KMS-11 (cell line): ENCODE measurements around the gene ARHGEF17.

Experiments
- H2AFZ ChIP-seq: fragments of 200-600 bp; sonication (generic); 2 replicates; pipeline ENCODE4 v1.6.1; 2016; ENCODE audit warnings: antibody characterized with exemption, mixed run types, low read depth
- H3K27ac ChIP-seq: fragments of 200-600 bp; sonication (generic); 2 replicates; pipeline ENCODE4 v1.6.1; 2016; ENCODE audit warnings: mild to moderate bottlenecking, mixed run types
- H3K27me3 ChIP-seq: fragments of 200-600 bp; sonication (generic); 2 replicates; pipeline ENCODE4 v1.6.1; 2017; ENCODE audit warnings: mild to moderate bottlenecking, low read depth, mixed run types, moderate library complexity; ENCODE audit not compliant: insufficient read depth
- H3K36me3 ChIP-seq: fragments of 200-600 bp; sonication (generic); 2 replicates; pipeline ENCODE4 v1.6.1; 2017; ENCODE audit warnings: mild to moderate bottlenecking, mixed run types; ENCODE audit not compliant: insufficient read depth
- H3K4me1 ChIP-seq: fragments of 200-600 bp; sonication (generic); 2 replicates; pipeline ENCODE4 v1.6.1; 2016; ENCODE audit warnings: mild to moderate bottlenecking, low read depth, mixed run types; ENCODE audit not compliant: poor library complexity, severe bottlenecking
- H3K4me2 ChIP-seq: fragments of 200-600 bp; sonication (generic); 2 replicates; pipeline ENCODE4 v1.7.0; 2016; ENCODE audit warnings: mild to moderate bottlenecking, mixed run types
- H3K4me3 ChIP-seq: fragments of 200-600 bp; sonication (generic); IDR thresholded peaks from 2 replicates; pipeline ENCODE4 v1.6.1; 2017; ENCODE audit warnings: low read depth, low read length, mixed read lengths; ENCODE audit not compliant: insufficient read depth
- H3K79me2 ChIP-seq: fragments of 200-600 bp; sonication (generic); 2 replicates; pipeline ENCODE4 v1.6.1; 2016; ENCODE audit warnings: low read depth, mixed run types; ENCODE audit not compliant: insufficient read depth
- H3K9ac ChIP-seq: fragments of 200-600 bp; sonication (generic); 2 replicates; pipeline ENCODE4 v1.6.1; 2016; ENCODE audit warnings: mild to moderate bottlenecking, mixed run types
- H4K20me1 ChIP-seq: fragments of 200-600 bp; sonication (generic); 2 replicates; pipeline ENCODE4 v1.6.1; 2016; ENCODE audit warnings: mild to moderate bottlenecking, mixed run types; ENCODE audit not compliant: insufficient read depth
- CTCF ChIP-seq: fragments of 200-600 bp; sonication (generic); conservative IDR thresholded peaks from 2 replicates; pipeline ENCODE4 v1.6.1; 2017; ENCODE audit warnings: low read depth, mild to moderate bottlenecking, antibody characterized with exemption, low read length, moderate library complexity, mixed read lengths

The ARHGEF17 gene

GRCh38 chr11:73337846-73338245 is 29.8 kb downstream of the ARHGEF17 start:
- Histone ChIP-seq H3K4me1 (peaks cover 3% of the 10 kb centered on the region), H3K4me3 (no peak overlapping the region), H3K9ac (no peak overlapping the region), H3K79me2 (no peaks in the 10 kb centered on the region), H3K27ac (no peak overlapping the region), H3K4me2 (no peak overlapping the region), H4K20me1 (no peaks in the 10 kb centered on the region), H2AFZ (no peak overlapping the region), H3K36me3 (no peaks in the 10 kb centered on the region), H3K27me3 (no peaks in the 10 kb centered on the region)
- no peak for TF ChIP-seq CTCF

- Histone ChIP-seq H3K36me3 (no peaks in the 10 kb centered on the region), H3K27ac (no peak overlapping the region), H3K4me3 (no peak overlapping the region), H3K79me2 (no peaks in the 10 kb centered on the region), H3K4me1 (peaks cover 3% of the 10 kb centered on the region), H2AFZ (no peak overlapping the region), H4K20me1 (no peaks in the 10 kb centered on the region), H3K4me2 (no peak overlapping the region), H3K9ac (no peak overlapping the region), H3K27me3 (no peaks in the 10 kb centered on the region)
- no peak for TF ChIP-seq CTCF
Observed at GRCh38 chr11:73338279-73338678, 30.2 kb downstream of the ARHGEF17 start.

- Histone ChIP-seq H3K36me3 (no peaks in the 10 kb centered on the region), H3K4me1 (peaks cover 2% of the 10 kb centered on the region), H3K4me2 (no peak overlapping the region), H3K79me2 (no peaks in the 10 kb centered on the region), H4K20me1 (no peaks in the 10 kb centered on the region), H3K4me3 (no peak overlapping the region), H2AFZ (no peak overlapping the region), H3K9ac (no peak overlapping the region), H3K27me3 (no peaks in the 10 kb centered on the region), H3K27ac (no peak overlapping the region)
- TF ChIP-seq CTCF: no peak
Observed at GRCh38 chr11:73340164-73340563, 32.1 kb downstream of the ARHGEF17 start.

GRCh38 chr11:73342633-73343032 is 34.6 kb downstream of the ARHGEF17 start:
- no peak overlapping the region for H3K27ac ChIP-seq
- no peaks in the 10 kb centered on the region for H3K36me3 ChIP-seq
- TF ChIP-seq CTCF: no peak
- no peak overlapping the region for H3K4me2 ChIP-seq
- no peaks in the 10 kb centered on the region for H3K27me3 ChIP-seq
- H3K9ac ChIP-seq: no peak overlapping the region
- H3K4me1 ChIP-seq: no peaks in the 10 kb centered on the region
- no peak overlapping the region for H3K4me3 ChIP-seq
- H2AFZ ChIP-seq: no peak overlapping the region
- H3K79me2 ChIP-seq: no peaks in the 10 kb centered on the region
- no peaks in the 10 kb centered on the region for H4K20me1 ChIP-seq
